Measurements from ENCODE around the gene TMPRSS13.

Gene TMPRSS13

GRCh38 chr11:117859488-117860112, 69.6 kb downstream of the TMPRSS13 start:
- Histone ChIP-seq H3K27ac (ENCODE audit: poor library complexity, severe bottlenecking) (no peak overlapping the region), H3K4me1 (ENCODE audit: insufficient read depth, poor library complexity, severe bottlenecking) (no peaks in the 10 kb centered on the region), H3K27me3 (ENCODE audit: insufficient read depth, poor library complexity, severe bottlenecking) (no peaks in the 10 kb centered on the region), H3K9me3 (ENCODE audit: severe bottlenecking) (no peaks in the 10 kb centered on the region), H3K36me3 (ENCODE audit: low read depth) (no peaks in the 10 kb centered on the region), H3K4me3 (ENCODE audit: severe bottlenecking) (no peak overlapping the region)
- TF ChIP-seq, protein P1, sequence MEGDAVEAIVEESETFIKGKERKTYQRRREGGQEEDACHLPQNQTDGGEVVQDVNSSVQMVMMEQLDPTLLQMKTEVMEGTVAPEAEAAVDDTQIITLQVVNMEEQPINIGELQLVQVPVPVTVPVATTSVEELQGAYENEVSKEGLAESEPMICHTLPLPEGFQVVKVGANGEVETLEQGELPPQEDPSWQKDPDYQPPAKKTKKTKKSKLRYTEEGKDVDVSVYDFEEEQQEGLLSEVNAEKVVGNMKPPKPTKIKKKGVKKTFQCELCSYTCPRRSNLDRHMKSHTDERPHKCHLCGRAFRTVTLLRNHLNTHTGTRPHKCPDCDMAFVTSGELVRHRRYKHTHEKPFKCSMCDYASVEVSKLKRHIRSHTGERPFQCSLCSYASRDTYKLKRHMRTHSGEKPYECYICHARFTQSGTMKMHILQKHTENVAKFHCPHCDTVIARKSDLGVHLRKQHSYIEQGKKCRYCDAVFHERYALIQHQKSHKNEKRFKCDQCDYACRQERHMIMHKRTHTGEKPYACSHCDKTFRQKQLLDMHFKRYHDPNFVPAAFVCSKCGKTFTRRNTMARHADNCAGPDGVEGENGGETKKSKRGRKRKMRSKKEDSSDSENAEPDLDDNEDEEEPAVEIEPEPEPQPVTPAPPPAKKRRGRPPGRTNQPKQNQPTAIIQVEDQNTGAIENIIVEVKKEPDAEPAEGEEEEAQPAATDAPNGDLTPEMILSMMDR (IDR thresholded peaks at IDR 0.05; ENCODE audit: poor library complexity, severe bottlenecking), result no peak
- ATAC-seq (ENCODE audit: low read depth) (no peak), DNase-seq (ENCODE audit: low spot score) (no peak)

DNA sequence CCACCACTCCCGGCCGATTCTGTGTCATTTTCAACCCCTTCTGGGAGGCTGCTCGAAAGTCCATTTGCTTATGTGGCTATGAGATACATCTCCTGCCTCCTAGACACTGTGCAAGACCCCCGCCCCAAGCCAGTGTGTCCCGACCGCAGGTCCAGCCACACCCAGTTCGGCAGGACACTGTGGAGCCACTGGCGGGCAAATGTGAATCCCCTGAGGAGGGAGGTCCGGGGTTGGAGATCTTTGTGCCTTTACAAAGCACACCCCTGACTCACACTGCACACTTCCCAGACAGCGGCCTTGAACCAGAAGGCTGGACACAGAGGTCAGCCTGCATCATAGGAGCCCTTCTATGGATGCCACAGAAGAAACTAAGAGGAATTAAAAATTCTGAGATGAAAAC, 70.1 kb downstream of the TMPRSS13 start:
- DNase-seq (ENCODE audit: low spot score), result no peak
- no peak for ATAC-seq (ENCODE audit: low read depth)
- Histone ChIP-seq H3K4me1 (ENCODE audit: insufficient read depth, poor library complexity, severe bottlenecking) (no peaks in the 10 kb centered on the region), H3K27me3 (ENCODE audit: insufficient read depth, poor library complexity, severe bottlenecking) (no peaks in the 10 kb centered on the region), H3K36me3 (ENCODE audit: low read depth) (no peaks in the 10 kb centered on the region), H3K4me3 (ENCODE audit: severe bottlenecking) (no peak overlapping the region), H3K27ac (ENCODE audit: poor library complexity, severe bottlenecking) (no peak overlapping the region), H3K9me3 (ENCODE audit: severe bottlenecking) (peaks cover 1% of the 10 kb centered on the region)
- TF ChIP-seq, protein P1 (IDR thresholded peaks at IDR 0.05; ENCODE audit: poor library complexity, severe bottlenecking), result no peak

DNA sequence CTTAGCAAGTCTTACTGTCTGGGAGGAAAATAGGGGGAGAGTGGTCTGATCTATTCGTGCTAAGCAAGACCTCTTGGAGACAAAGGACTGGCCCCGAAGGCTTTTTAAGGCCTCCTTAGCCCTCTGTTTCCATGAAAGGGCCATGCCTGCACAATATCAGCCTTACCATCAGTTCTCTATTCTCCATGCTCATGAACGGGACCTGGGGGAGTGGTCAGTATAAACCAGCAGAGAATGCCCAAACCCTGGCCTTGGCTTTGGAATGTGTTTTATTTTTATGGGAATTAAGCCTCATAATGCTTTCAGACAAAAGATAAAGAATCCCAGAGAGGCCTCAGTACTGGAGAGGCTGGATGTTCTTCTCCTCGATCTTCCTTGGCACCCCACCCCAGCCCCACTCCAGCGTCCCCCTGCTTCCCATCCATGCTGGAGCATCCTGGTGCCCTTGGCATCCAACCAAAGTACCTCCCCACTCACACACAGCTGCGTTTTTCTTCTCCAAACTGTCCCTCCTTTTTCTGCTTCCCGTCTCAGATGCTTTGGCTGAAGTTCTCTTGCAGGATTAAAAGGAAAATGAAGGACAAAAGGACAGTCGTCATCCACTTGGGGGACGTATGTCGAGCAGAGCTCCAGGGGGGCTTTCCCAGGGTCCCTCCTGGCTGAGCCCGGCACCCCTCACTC, 71.3 kb downstream of the TMPRSS13 start:
- H3K27me3 ChIP-seq (ENCODE audit: insufficient read depth, poor library complexity, severe bottlenecking), result no peaks in the 10 kb centered on the region
- no peak overlapping the region for H3K4me3 ChIP-seq (ENCODE audit: severe bottlenecking)
- TF ChIP-seq, protein P1 (IDR thresholded peaks at IDR 0.05; ENCODE audit: poor library complexity, severe bottlenecking), result no peak
- no peaks in the 10 kb centered on the region for H3K4me1 ChIP-seq (ENCODE audit: insufficient read depth, poor library complexity, severe bottlenecking)
- DNase-seq (ENCODE audit: low spot score) (no peak), ATAC-seq (ENCODE audit: low read depth) (no peak)
- H3K9me3 ChIP-seq (ENCODE audit: severe bottlenecking), result peaks cover 2% of the 10 kb centered on the region
- no peaks in the 10 kb centered on the region for H3K36me3 ChIP-seq (ENCODE audit: low read depth)
- H3K27ac ChIP-seq (ENCODE audit: poor library complexity, severe bottlenecking), result no peak overlapping the region

- H3K27me3 ChIP-seq (ENCODE audit: insufficient read depth, poor library complexity, severe bottlenecking), result no peaks in the 10 kb centered on the region
- TF ChIP-seq, protein P1 (IDR thresholded peaks at IDR 0.05; ENCODE audit: poor library complexity, severe bottlenecking), result no peak
- ATAC-seq (ENCODE audit: low read depth) (no peak), DNase-seq (ENCODE audit: low spot score) (no peak)
- peaks cover 2% of the 10 kb centered on the region for H3K9me3 ChIP-seq (ENCODE audit: severe bottlenecking)
- no peak overlapping the region for H3K27ac ChIP-seq (ENCODE audit: poor library complexity, severe bottlenecking)
- H3K4me1 ChIP-seq (ENCODE audit: insufficient read depth, poor library complexity, severe bottlenecking), result no peaks in the 10 kb centered on the region
- no peaks in the 10 kb centered on the region for H3K36me3 ChIP-seq (ENCODE audit: low read depth)
- no peak overlapping the region for H3K4me3 ChIP-seq (ENCODE audit: severe bottlenecking)
Measured at GRCh38 chr11:117855912-117856651, 73.1 kb downstream of the TMPRSS13 start.

All from RWPE2 (cell line).